Calu3 (cell line): ENCODE results near the gene B3GNT8. TPM values are rescaled to one million over a fixed set of nuclear protein-coding genes. Genes with fewer than 3 reads are reported as not detected.
"Not testable (repeated sequence)": the region's sequence is repeated elsewhere in the genome, so short reads cannot be mapped to it uniquely, and the experiment has no call there.

ENCODE experiments used
- BruUV-seq: library from RNA; stranded (reverse); fragments of 400-500 nt; replicated peaks from 2 replicates; lab custom pipeline; 2021; lab: Mats Ljungman, UMichigan
- CTCF ChIA-PET: fragments of 300-600 bp; sonication (Branson Sonifier 250); formaldehyde crosslinking; loops from one replicate; lab custom pipeline; 2022; ENCODE audit warnings: antibody characterized with exemption; lab: Charles Lee
- DNase-seq: peaks from one replicate; pipeline ENCODE4 v3.0.0; 2022
- H3K27ac Mint-ChIP-seq: one replicate; pipeline ENCODE4 v1.8.0; 2022; ENCODE audit warnings: mixed read lengths; ENCODE audit not compliant: unreplicated experiment
- H3K27me3 Mint-ChIP-seq: one replicate; pipeline ENCODE4 v1.8.0; 2022; ENCODE audit warnings: mixed read lengths; ENCODE audit not compliant: unreplicated experiment
- H3K36me3 Mint-ChIP-seq: one replicate; pipeline ENCODE4 v1.8.0; 2022; ENCODE audit warnings: mild to moderate bottlenecking, moderate library complexity, mixed read lengths; ENCODE audit not compliant: insufficient read depth, unreplicated experiment
- H3K4me1 Mint-ChIP-seq: one replicate; pipeline ENCODE4 v1.8.0; 2022; ENCODE audit warnings: mild to moderate bottlenecking, low read depth, mixed read lengths; ENCODE audit not compliant: unreplicated experiment
- H3K4me3 Mint-ChIP-seq: one replicate; pipeline ENCODE4 v1.8.0; 2022; ENCODE audit warnings: mild to moderate bottlenecking, low read depth, moderate library complexity, mixed read lengths; ENCODE audit not compliant: unreplicated experiment
- H3K9me3 Mint-ChIP-seq: one replicate; pipeline ENCODE4 v1.8.0; 2022; ENCODE audit warnings: low read depth, mixed read lengths; ENCODE audit not compliant: unreplicated experiment
- CTCF ChIP-seq: fragments of 200-600 bp; IDR thresholded peaks from one replicate; pipeline ENCODE4 v1.8.0; 2022; ENCODE audit warnings: antibody characterized with exemption; ENCODE audit not compliant: unreplicated experiment
- intact Hi-C: fragments of 100-400 bp; cut with micrococcal nuclease; formaldehyde crosslinking; loops from one replicate; pipeline ENCODE4 v1.10.0; 2022; ENCODE audit not compliant: unreplicated experiment
- total RNA-seq: library from RNA; stranded (reverse); gene quantifications from 2 replicates; pipeline ENCODE4 v1.2.3, GENCODE V29; 2022

Gene B3GNT8
- total RNA-seq, 1 experiment from 2014 or later = 0.19 TPM

GRCh38 chr19:41411968-41412265 is 15.3 kb downstream of the B3GNT8 start:
- intact Hi-C loops = no loop called here
- Mint-ChIP-seq H3K4me3 (no peak overlapping the region), H3K4me1 (peaks cover 19% of the 10 kb centered on the region), H3K27me3 (no peaks in the 10 kb centered on the region), H3K36me3 (no peaks in the 10 kb centered on the region), H3K27ac (no peak overlapping the region), H3K9me3 (no peaks in the 10 kb centered on the region)
- CTCF ChIA-PET = no interaction called here
- no peak for DNase-seq
- TF ChIP-seq CTCF = no peak
- no TSS peak for BruUV-seq

GRCh38 chr19:41411100-41411967 is 15.8 kb downstream of the B3GNT8 start:
- no peaks in the 10 kb centered on the region for H3K27me3 Mint-ChIP-seq
- BruUV-seq = no TSS peak
- H3K9me3 Mint-ChIP-seq = no peaks in the 10 kb centered on the region
- no peak overlapping the region for H3K4me3 Mint-ChIP-seq
- intact Hi-C loops = no loop called here
- peaks cover 19% of the 10 kb centered on the region for H3K4me1 Mint-ChIP-seq
- no peak overlapping the region for H3K27ac Mint-ChIP-seq
- no peak for DNase-seq
- no peak for TF ChIP-seq CTCF
- H3K36me3 Mint-ChIP-seq = no peaks in the 10 kb centered on the region
- CTCF ChIA-PET = no interaction called here

DNA sequence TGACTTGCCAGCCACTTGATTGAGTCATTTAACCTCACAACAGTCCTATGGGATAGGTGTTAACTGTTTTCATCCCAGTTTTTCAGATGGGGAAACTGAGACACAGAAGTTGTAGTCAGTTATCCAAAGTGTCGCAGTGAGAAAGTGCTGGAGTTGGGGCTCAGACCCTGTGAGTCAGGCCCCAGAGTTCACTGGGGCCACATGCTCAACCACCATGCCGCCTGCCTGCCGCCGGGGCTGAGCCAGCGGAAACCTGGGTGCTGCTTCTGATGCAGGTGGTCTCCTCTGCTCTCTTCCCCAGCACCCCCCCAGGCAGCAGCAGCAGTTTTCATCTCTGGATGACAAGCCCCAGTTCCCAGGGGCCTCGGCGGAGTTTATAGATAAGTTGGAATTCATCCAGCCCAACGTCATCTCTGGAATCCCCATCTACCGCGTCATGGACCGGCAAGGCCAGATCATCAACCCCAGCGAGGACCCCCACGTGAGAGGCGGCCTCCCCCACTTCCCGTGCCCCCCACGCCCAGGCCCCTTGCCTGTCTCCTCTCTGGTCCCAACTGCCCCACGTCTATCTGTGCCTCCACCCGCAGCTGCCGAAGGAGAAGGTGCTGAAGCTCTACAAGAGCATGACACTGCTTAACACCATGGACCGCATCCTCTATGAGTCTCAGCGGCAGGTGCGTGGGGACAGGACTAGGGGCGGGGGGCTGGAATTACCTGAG is 16.7 kb downstream of the B3GNT8 start:
- TF ChIP-seq CTCF = no peak

DNA sequence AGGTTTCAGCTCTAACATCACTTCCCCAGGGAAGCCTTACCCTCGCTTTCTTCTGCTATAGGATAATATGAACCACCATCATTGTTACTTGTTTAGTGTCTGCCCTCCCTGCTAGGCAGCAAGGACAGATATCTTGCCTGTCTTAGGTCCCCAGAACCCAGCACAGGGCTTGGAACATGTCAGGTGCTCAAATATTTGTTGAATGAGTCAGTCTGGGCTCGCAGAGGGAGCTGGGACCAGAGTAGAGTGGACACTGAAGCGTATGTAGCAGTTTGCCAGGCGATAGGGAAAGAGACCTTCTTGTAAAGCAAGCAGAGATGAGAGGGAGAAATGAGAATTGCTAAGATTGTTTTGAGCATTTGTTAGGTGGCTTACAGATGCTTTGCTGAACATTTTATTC is 17.9 kb downstream of the B3GNT8 start:
- Mint-ChIP-seq H3K4me1 (peaks cover 19% of the 10 kb centered on the region), H3K27ac (peak overlapping the region; percentile 79), H3K36me3 (no peaks in the 10 kb centered on the region), H3K4me3 (peak overlapping the region; percentile 18), H3K27me3 (no peaks in the 10 kb centered on the region), H3K9me3 (no peaks in the 10 kb centered on the region)
- CTCF ChIA-PET = interaction anchor here (0.6 to 2.1 kb wide), 9 partner anchors 18 to 161 kb away, joined by 3 to 7 read pairs (median 4); partner anchors contain the start of genes B3GNT8, B9D2, DMAC2 and ERICH4
- DNase-seq = peak; percentile 71
- TF ChIP-seq CTCF = no peak
- BruUV-seq = no TSS peak
- intact Hi-C loops = no loop called here

More for the DNA sequence above, 16.7 kb downstream of the B3GNT8 start:
- H3K4me1 Mint-ChIP-seq = peaks cover 19% of the 10 kb centered on the region
- BruUV-seq = no TSS peak
- no peaks in the 10 kb centered on the region for H3K9me3 Mint-ChIP-seq
- no peaks in the 10 kb centered on the region for H3K27me3 Mint-ChIP-seq
- H3K4me3 Mint-ChIP-seq = no peak overlapping the region
- DNase-seq = no peak
- intact Hi-C loops = no loop called here
- H3K36me3 Mint-ChIP-seq = no peaks in the 10 kb centered on the region
- CTCF ChIA-PET = interaction anchor here (1.3 to 2.1 kb wide), 4 partner anchors 29 to 58 kb away, joined by 3 to 7 read pairs (median 5); partner anchors contain the start of genes B9D2, DMAC2, ERICH4 and TGFB1
- peak overlapping the region; percentile 14 for H3K27ac Mint-ChIP-seq

- BruUV-seq, H3K27me3 Mint-ChIP-seq, H3K36me3 Mint-ChIP-seq, DNase-seq, H3K9me3 Mint-ChIP-seq, intact Hi-C loops: not testable (repeated sequence)
- CTCF ChIA-PET = interaction anchor here (0.6 to 2.1 kb wide), 8 partner anchors 18 to 162 kb away, joined by 3 to 7 read pairs (median 4); partner anchors contain the start of genes B3GNT8, DMAC2, ERICH4 and TGFB1
- H3K4me3 Mint-ChIP-seq = peak overlapping the region; percentile 18
- peak overlapping the region; percentile 79 for H3K27ac Mint-ChIP-seq
- peaks cover 19% of the 10 kb centered on the region for H3K4me1 Mint-ChIP-seq
Measured at GRCh38 chr19:41408846-41409245, 18.3 kb downstream of the B3GNT8 start.
